ENCODE results near the gene C1QTNF12.

Gene C1QTNF12

DNA sequence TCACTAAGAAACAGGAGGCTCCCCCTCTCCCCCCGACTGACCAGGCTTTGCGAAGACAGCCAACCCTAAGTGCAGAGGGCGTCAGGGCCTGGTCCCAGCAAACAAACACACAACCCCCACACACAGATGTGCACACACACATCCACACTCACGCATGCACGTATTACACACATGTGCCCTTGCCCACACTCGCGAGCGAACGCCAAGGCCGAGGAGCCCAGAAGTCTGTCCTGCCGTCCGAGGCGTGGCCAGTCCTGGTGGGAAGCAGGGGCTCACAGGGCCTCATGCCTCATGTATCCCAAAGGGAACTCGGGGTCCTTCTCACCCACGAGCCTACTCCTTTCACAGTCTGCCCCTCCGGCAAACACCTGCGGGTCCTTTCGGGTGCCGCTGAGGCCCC is 16.8 kb downstream of the C1QTNF12 start:
- FAIRE-seq = no peak
- no peak for DNase-seq (ENCODE audit: insufficient read length, low spot score)

DNA sequence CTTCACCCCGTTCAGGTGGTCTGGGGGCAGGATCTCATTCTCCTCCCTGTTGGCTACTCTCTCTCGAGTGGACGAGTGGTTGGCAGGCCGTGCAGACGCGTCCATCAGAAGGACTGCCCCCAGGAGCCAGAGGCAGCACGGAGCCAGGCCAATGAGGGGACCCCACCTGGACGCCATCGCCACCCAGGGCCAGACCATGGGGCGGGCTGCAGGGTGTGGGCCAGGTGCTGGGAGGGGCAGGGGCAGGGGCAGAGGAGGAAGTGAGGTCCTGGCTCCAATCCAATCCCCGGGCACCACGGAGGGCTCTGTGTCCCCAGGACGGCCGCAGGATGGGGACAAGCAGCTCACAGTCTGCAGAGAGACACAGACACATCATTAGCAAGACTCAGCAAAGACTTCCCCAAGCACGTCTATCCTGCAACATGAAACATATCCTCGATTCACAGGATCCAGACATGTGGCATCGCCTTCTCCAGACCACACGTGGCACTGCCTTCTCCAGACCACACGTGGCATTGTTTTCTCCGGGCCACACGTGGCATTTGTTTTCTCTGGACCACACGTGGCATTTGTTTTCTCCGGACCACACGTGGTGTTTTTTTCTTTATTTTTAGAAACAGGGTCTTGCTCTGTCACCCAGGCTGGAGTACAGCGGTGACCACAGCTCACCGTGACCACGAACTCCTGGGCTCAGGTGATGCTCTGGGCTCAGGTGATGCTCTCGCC is 17.8 kb downstream of the C1QTNF12 start:
- TF ChIP-seq POLR2A (IDR thresholded peaks at IDR 0.05; ENCODE audit: low read depth, low read length) = no peak
- FAIRE-seq (no peak), DNase-seq (ENCODE audit: insufficient read length, low spot score) (no peak)

More for the DNA sequence above, 16.8 kb downstream of the C1QTNF12 start:
- no peak for TF ChIP-seq POLR2A (IDR thresholded peaks at IDR 0.05; ENCODE audit: low read depth, low read length)

DNA sequence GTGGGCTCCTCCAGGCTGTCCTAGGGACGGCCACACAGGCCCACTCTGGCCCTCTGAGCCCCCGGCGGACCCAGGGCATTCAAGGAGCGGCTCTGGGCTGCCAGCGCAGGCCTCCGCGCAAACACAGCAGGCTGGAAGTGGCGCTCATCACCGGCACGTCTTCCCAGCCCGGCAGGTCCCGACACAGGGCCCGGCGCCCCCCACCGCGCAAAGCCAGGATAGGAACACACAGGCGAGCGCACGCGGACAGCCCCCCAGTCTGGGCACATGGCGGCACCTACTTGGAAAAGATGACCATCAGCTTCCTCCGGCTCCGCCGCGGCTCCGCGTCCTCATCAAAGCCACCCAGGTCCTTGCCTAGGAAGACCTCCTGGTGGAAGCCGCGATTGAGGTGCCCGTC is 18.3 kb downstream of the C1QTNF12 start:
- no peak for FAIRE-seq
- no peak for TF ChIP-seq POLR2A (IDR thresholded peaks at IDR 0.05; ENCODE audit: low read depth, low read length)
- no peak for DNase-seq (ENCODE audit: insufficient read length, low spot score)

DNA sequence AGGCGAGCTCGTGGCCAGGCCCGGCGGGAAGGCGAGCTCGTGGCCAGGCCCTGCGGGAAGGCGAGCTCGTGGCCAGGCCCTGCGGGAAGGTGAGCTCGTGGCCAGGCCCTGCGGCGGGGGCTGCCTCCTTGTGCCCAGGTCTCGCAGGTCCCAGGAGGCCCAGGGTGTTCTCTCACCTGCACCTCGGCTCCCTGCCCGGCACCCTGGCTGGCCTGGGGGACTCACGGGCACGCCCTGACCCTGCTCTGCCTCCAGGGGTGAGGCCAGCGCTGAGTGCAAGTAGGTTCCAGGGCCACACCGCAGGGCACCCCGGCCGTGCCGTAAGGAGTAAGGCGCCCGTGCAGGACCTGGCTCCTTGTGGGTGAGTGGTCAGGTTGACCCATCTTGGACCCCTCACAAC is 19.1 kb downstream of the C1QTNF12 start:
- TF ChIP-seq POLR2A (IDR thresholded peaks at IDR 0.05; ENCODE audit: low read depth, low read length) = no peak
- no peak for FAIRE-seq
- DNase-seq (ENCODE audit: insufficient read length, low spot score) = no peak

DNA sequence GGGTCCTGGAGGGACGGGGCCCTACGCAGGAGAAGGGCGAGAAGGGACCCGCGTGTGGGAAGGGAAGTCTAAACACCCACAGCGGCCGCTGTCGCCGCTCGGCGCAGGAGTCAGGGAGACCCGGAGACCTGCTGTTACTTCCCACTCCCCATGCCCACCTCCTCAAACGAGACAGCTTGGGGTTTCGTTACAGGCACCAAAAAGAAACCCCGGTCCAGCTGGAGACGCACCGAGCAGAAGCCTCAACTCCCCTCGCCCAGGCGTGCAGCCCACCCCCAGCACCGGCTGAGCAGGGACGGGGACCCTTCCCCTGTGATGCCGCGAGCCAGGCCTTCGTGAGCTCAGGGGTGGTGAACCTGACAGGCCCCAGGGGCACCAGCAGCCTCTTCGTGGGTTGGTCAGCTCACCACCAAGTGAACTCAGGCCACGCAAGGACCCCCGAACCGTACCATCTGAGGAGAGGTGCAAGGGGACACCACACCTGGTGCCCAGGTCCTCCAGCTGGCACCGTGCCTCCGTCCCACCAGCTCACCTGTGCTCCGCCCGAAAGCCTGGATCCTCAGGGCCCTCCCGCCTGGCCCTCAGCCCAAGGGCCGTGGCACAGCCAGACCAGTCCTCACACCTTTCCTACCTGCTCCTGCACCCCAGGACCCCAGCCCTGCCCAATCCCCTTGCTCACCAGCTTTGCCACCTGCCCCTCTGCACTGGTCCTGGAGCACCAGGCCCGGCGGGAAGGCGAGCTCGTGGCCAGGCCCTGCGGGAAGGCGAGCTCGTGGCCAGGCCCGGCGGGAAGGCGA is 19.8 kb downstream of the C1QTNF12 start:
- no peak for FAIRE-seq
- TF ChIP-seq POLR2A (IDR thresholded peaks at IDR 0.05; ENCODE audit: low read depth, low read length) = no peak
- no peak for DNase-seq (ENCODE audit: insufficient read length, low spot score)

DNA sequence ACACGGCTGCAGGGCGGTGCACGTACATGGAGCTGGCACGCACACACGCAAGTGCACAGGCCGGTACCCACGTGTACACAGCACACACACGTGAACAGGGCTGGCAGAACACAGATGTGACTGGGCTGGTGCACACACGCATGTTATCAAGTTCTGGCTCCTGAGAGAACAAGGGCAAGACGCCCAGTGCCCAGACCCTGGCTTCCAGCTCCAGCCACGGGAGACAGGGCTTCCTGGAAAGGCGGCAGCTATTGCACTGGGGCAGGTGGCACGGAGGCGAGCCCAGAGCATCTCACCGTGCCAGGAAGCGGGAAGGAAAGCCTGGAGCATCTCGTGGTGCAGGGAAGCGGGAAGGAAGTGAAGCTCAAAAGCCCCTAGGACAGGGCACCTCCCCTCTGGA is 20.6 kb downstream of the C1QTNF12 start:
- DNase-seq (ENCODE audit: insufficient read length, low spot score) (no peak), FAIRE-seq (no peak)

DNA sequence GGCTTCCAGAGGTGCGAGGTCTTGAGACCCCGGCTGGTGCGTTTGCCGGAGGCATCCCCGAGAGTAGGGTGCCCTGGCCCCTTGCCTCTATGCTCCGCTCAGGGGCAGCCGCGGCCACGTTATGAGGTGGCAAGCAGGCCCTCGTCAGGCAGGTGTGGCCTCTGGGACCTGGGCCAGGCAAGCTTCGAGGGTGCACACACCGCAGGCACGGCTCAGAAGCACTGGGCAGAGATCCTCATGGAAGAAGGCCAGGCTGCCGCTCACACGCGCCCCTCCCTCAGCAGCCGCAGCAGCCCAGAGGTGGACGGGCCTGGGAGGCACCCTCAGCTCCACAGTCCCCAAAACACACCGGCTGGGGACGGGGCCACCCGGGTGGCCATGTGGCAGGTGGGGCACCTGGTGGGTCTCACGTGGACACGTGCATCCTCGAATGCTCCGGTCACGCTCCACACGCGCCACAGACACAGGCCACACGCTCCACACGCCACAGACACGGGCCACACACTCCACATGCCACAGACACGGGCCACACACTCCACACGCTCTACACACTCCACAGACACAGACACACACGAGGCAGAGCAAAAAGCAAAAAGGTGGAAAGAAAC is 21.2 kb downstream of the C1QTNF12 start:
- TF ChIP-seq POLR2A (IDR thresholded peaks at IDR 0.05; ENCODE audit: low read depth, low read length) = no peak
- DNase-seq (ENCODE audit: insufficient read length, low spot score) (no peak), FAIRE-seq (no peak)

More for the DNA sequence above, 20.6 kb downstream of the C1QTNF12 start:
- no peak for TF ChIP-seq POLR2A (IDR thresholded peaks at IDR 0.05; ENCODE audit: low read depth, low read length)

DNA sequence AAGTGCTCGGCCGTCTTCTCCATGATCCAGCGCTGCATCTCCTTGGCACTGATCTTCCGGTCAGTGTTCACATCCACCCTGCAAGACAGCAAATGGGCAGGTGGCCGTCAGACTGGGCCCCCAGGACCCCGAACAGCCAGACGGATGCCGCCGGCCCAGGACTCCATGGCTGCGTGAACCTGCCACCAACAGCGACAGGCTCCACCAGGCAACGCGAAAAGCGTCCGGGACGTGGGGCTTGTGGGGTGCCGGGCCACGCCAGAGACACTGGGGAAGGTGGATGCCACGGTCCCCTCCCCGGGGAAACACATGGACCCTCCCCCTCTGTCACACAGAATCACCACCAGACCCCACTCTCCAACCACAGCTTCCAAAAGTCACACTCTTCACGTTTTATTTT is 22.6 kb downstream of the C1QTNF12 start:
- FAIRE-seq (no peak), DNase-seq (ENCODE audit: insufficient read length, low spot score) (no peak)
- TF ChIP-seq POLR2A (IDR thresholded peaks at IDR 0.05; ENCODE audit: low read depth, low read length) = no peak

DNA sequence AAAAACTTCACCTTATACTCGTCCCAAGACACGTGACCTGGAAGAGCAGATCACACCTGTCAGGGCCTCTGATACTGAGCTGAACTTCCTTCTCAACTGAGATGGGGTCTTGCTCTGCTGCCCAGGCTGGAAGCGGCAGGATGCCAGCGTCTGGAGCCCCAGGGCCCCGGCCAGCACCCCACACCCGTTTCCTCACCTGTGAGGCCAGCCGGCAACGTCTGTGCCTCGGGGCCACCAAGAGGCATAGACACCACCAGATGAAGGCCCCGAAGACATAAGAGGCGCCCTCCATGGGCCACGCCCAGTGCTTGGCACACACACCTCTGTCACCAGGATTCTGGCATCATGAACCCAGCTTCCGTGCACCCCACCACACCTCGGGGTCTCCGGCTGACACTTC is 23.2 kb downstream of the C1QTNF12 start:
- TF ChIP-seq POLR2A (IDR thresholded peaks at IDR 0.05; ENCODE audit: low read depth, low read length) = no peak
- DNase-seq (ENCODE audit: insufficient read length, low spot score) (no peak), FAIRE-seq (no peak)

DNA sequence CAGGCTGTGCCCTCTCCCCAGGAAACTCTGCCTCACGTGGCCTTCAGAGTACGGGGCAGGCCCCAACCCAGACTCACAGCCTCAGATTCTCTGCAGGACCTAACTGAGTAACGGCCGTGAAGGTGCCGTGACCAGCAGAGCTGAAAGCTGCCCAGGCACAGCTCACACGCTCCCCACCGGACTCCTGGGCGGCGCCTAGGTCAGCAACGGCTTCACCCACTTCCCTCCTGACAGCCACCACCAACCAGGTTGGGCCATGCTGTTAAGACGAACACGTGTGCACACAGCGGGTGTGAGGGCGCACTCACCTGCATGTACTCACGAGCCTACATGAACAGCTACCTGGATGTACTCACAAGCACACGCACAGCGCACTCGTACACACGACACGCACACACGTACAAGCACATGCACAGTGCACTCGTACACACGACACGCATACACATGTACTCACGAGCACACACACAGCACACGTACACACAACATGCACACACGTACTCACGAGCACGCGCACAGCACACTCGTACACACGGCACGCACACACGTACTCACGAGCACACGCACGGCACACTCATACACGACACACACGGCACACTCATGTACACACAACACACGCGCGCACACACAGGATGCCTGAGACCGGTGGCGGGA is 23.8 kb downstream of the C1QTNF12 start:
- no peak for TF ChIP-seq POLR2A (IDR thresholded peaks at IDR 0.05; ENCODE audit: low read depth, low read length)
- DNase-seq (ENCODE audit: insufficient read length, low spot score) (no peak), FAIRE-seq (no peak)

DNA sequence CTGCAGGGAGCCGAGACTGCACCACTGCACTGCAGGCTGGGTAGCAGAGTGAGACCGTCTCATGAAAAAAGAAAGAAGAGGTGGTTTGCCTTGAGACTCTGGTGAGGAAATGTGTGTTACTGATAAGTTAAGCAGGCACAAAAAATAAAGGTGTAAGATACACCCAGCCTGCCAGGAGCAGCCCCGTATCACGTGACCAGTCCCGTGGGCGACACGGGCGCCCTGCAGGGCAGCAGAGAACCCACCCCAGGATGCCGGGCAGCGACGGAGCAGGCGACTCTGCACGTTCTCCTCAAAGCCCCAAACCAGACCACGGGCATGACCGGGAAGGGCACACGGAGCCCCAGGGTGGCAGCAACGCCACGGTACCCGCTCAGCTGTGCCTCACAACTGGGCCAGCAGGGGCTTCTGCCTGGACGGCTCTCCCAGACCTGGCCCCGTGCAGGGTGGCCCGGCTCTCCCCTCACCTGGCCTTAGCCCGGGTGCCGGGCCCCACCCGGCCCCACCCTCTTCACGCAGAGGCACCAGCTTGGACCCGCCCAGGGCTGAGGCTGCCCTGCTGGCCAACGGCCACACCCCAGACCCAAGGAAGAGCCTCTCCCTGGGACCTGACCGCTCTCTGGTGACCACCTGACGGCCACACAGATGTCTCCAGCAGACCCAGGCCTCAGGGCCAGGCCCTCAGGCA is 24.5 kb downstream of the C1QTNF12 start:
- no peak for DNase-seq (ENCODE audit: insufficient read length, low spot score)
- TF ChIP-seq POLR2A (IDR thresholded peaks at IDR 0.05; ENCODE audit: low read depth, low read length) = no peak
- no peak for FAIRE-seq

DNA sequence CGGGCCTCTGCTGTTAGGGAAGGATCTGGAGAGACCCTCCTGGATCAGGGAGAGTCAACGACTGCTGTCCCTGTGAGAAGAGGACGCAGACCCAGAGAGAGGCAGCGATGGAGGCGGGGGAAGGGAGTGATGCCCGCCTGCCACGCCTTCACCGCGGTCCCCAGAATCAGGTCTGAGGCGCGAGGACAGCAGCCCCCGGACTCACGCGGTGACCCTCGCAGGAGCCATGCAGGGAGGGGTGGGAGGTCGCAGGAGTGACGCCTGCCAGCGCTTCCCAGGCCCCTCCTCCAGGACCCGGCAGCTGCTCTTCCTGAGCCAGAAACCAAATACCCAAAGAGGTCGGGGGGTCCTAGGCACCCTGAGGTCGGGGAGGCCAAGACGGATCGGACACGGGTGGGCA is 26.3 kb downstream of the C1QTNF12 start:
- TF ChIP-seq POLR2A (IDR thresholded peaks at IDR 0.05; ENCODE audit: low read depth, low read length) = no peak
- FAIRE-seq (no peak), DNase-seq (ENCODE audit: insufficient read length, low spot score) (no peak)

DNA sequence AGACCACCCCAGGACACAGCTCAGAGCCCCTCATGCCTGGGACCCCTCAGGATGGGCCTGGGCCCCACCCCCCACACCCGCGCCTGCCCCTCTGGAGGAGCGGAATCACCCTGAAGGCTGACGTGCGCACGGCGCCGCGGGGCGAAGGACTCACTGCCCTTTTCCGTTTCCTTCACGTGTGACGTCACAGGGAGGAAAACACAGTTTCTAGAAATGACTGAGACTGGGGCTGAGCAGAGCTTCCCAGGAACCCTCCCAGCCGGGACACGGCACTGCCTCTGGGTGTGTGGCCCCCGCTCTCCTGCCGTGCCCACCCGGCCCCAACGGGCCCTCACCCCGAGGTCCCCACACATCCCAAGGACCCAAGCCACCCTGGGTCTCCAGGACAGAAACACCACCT is 27.2 kb downstream of the C1QTNF12 start:
- TF ChIP-seq POLR2A (IDR thresholded peaks at IDR 0.05; ENCODE audit: low read depth, low read length) = no peak
- no peak for FAIRE-seq
- no peak for DNase-seq (ENCODE audit: insufficient read length, low spot score)

All from H54 (cell line).